HTR-8/SVneo (cell line): ENCODE measurements around the gene SDK2.

Experiments used
- DNase-seq: peaks from one replicate; pipeline ENCODE4 v3.0.0; 2011; ENCODE audit warnings: low spot score, mixed read lengths; ENCODE audit not compliant: insufficient read length
- FAIRE-seq: peaks from 2 replicates; lab custom pipeline; 2011; peaks lifted over from hg19 to GRCh38; lab: Jason Lieb, UNC

SDK2 gene

DNA sequence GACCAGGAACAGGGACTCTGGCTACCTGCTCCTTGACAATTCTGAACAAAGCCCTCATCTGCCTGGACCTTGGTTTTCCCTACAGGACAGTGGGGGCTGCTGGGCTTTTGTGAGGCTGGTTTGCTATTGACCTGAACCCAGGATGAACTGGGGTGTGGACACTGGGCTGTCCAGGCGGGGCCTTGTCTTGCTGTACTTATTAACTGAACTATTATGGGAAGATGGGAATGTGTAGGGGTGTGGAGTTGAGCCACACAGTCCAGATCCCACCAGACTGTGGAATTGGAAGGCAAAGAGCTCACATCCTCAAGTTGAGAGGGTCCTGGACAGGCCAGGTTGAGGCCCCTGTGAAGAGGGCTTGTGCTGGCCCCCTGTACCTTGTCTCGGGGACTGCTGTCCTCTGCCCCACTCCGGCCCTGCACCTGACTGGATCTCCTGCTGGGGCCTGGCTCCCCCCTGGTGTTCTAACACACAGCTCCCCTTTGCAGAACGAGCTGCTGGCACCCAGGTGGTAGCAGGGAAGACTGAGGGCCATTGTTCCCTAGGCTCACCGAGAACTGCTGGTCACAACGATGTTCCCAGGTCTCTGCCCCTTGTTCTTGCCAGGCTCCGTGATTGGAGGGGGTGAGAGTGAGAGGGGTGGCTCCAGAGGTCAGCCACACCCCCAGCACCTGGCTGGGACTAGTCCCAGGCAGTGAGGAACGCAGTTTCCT lies 280.6 kb downstream of the SDK2 start:
- FAIRE-seq (no peak), DNase-seq (no peak)

- FAIRE-seq (no peak), DNase-seq (no peak)
These were observed 281.5 kb downstream of the SDK2 start for GRCh38 chr17:73362697-73363096.

DNA sequence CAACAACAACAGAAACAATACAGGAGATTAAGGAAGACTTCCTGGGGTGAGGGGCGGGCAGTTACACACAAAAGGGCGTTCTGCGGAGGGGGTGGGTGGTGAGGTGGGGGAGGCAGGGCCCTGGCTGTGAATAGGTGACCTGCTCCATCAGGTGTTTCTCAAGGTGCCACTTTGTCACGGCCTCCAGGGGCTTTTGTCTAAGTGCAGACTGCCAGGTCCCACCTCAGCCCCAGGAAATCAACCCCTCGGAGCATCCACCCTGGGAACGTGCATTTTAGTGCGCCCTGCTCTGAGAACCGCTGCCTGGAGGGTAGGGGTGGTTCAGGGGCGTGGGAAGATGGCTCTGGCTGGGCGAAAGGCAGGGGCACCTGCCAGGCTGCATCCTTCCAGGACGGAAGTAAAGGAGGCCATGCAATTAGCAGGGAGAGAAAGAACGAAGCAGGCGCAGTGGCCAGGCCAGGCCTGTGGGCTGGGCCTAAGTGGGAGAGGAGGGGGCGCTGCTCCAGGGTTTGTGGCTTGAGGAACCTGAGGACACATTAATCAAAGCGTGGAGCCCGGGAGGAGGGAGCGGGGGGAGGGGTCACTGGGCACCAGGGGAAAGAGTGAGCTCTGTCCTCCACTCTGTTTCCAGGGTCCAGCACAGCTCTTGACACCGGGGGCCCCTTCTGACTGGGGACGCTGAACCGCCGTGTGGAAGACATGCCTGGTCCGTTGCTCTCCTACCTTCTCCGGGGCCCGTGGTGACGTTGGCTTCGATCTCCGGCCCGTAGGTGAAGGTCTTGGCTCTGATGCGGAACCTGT lies 283.1 kb downstream of the SDK2 start:
- DNase-seq, result no peak
- no peak for FAIRE-seq

GRCh38 chr17:73359987-73360410 lies 284.2 kb downstream of the SDK2 start:
- DNase-seq (no peak), FAIRE-seq (no peak)

DNA sequence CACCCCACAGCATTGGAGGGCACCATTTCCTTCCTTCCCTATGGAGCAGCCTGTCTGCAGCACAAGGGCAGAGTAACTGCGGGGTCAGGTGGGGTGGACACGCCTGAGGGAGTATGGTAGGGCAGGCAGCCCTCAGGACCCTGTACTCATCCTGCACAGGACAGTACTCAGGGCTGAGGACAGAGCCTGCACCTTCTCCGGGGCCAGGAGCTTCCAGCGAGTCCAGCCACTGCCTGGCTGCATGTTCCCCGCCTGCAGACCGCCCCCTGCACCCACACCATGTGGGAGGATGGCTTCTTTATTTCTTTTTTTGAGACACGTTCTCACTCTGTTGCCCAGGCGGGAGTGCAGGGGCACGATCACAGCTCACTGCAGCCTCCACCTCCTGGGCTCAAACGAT lies 284.9 kb downstream of the SDK2 start:
- FAIRE-seq (no peak), DNase-seq (no peak)

DNA sequence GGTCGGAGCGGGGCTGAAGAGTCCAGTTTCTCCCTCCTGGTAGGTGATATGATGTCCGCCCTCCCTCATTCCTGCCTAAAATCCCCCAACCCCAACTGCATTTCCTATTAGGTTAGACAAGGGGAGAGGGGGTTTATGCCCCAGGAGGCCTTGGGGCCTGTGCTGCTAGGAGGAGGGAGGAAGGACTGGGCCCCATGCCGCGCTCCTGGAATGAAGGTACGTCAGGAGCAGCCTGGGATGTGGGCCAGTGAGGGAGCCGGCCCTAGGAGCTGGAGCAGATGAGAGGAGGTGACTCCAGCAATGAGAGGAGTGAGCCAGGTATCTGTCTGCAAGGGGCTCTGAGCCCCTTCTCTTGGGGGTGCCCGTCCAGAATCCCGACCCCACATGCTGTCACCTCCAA lies 285.6 kb downstream of the SDK2 start:
- no peak for FAIRE-seq
- DNase-seq, result no peak

DNA sequence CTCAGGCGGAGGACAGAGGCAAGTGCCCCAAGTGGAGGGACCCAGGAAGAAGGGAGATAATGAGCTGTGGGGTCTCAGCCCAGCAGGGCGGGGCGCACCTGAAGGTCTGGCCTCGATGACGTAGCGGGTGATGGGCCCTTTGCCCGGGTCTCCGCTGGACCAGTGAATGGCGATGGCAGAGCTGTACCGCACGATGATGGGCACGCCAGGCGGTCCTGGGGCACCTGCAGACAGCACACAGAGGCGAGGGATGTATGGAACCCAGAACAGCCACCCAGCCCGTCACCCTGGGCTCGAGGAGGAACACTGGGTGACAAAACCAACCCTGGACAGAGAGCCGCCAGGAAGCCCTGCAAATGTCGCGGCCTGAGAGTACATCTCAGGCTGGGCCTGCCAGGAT lies 286.3 kb downstream of the SDK2 start:
- no peak for DNase-seq
- no peak for FAIRE-seq

- no peak for FAIRE-seq
- no peak for DNase-seq
These were observed 286.9 kb downstream of the SDK2 start for GRCh38 chr17:73357318-73357717.

DNA sequence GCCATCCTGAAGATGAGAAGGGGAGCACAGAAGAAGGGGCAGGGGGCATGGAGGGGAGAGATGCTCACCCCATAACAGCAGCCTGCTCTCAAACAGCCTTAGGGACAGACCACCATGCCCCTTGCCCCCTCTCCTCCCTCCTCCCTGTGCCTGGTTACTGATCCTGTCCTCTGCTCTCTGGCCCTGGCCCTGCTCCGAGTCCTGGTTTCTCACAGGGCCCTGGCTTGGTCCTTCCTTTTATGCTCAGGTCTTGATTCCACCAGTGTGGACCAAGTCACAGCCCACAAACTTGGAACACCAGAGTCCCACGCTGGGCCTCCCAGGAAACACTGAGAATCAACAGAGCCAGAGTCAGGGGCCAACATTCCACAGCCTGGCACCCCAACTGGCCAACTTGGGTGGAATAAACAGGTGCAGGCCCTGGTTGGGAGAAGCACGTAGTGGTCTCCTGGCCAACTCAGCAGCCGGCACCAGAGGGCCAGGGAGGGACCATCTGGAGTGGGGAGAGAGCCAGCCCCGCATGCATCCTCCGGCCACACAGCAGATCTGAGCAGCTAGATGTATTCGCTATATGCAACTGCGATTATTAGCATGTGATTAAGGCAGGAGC lies 287.6 kb downstream of the SDK2 start:
- FAIRE-seq (no peak), DNase-seq (no peak)

- FAIRE-seq (no peak), DNase-seq (no peak)
These were observed 289.6 kb downstream of the SDK2 start for GRCh38 chr17:73354423-73355284.

- FAIRE-seq, result no peak
- no peak for DNase-seq
These were observed 292.0 kb downstream of the SDK2 start for GRCh38 chr17:73352261-73352660.

DNA sequence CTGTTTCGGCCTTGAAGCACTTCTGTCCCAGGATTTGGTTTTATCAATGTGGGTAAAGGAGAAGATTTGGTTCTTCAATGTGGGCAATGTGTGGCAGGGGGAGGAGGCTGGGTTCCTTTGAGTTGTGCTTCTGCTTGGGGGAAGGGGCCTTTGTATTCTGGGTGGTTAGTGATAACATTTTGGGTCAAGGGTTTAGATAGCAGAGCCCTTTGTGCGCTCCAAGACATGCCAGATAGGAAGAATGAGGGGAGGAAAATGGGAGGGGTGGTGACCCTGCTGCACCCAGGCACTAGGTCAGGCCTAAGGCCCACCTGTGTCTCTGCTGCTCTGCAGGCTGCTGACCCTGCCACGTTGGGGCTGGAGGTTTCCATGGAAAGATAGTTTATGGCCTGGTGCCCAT lies 292.5 kb downstream of the SDK2 start:
- DNase-seq (no peak), FAIRE-seq (no peak)

GRCh38 chr17:73350864-73351263 lies 293.4 kb downstream of the SDK2 start:
- FAIRE-seq (no peak), DNase-seq (no peak)

DNA sequence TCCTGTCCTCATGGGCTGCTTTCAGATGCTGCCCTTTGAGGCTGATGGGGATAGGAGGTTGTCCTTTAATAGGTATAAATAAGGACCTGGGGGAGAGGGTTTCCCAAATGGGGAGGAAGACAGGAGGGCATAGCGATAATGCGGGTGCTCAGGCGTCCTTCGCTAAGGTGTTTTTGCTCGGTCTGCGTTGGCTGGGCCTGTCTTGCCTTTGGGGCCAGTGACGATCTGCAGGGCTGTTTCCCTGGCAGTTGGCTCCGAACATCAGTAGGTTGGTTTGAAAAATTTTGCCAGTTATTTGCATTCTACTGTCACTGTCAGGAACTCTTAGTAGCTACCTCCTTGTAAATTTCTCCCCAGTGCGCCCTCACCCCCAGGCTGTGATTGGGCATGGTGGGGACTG lies 294.6 kb downstream of the SDK2 start:
- DNase-seq, result no peak
- FAIRE-seq, result no peak

DNA sequence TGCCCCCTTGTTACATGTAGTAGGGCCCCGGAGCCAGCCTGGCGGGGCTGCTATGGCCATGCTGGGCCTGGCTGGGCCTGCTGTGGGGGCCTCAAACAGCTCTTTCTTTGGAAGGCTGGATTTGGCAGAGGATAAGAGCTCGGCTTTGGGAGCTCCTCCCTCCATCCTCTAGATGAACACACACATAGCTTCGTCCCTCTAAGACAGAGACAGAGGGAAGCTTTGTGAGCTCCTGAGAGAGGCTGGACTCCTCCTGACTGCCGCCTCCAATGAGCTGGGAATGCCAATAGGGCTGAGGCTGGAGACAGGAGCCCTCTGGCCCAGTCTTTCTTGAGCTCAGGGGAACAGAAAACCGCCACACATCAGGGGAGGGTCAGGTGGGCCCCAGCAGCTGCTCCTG lies 295.1 kb downstream of the SDK2 start:
- FAIRE-seq (no peak), DNase-seq (no peak)

GRCh38 chr17:73348829-73349095 lies 295.5 kb downstream of the SDK2 start:
- FAIRE-seq (no peak), DNase-seq (no peak)

DNA sequence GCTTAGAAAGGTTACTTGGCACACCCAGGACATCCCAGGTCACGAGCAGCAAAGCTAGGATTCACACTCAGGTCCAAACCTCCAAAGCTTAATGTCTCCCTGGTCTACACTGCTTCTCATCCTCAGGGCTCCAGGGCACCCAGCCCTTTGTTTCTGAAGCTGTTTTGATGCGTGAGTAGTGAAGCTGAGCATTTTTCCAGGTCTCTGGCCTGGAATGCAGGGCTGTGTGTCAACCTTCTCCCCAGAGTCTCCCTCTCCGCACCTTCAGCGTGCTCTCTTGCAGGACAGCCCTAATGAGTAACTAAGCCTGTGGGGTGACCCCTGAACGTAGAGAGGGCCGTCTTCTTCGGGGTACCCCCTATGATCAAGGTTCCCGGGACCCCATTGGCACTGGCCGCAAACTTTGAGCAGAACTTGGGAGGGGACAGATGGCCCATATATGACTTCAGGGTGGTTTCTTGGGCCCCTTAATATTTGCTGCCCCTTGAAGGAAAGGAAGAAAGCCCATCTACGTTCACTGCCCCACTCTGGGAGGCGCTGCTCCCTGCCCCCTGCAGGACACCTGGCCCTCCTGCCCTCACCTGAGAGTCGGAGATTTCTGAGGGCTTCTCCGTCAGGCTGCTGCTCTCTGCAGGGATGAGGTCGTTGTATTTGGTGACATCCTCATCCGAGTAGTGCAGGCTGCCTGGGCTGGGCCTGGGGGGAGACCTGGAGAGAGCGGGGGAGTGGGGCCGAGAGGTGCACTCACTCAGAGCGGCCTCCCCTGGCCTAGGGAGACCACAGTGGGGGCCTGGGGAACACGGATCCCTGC lies 296.0 kb downstream of the SDK2 start:
- DNase-seq (no peak), FAIRE-seq (no peak)

GRCh38 chr17:73347351-73347750 lies 296.9 kb downstream of the SDK2 start:
- FAIRE-seq (no peak), DNase-seq (no peak)

DNA sequence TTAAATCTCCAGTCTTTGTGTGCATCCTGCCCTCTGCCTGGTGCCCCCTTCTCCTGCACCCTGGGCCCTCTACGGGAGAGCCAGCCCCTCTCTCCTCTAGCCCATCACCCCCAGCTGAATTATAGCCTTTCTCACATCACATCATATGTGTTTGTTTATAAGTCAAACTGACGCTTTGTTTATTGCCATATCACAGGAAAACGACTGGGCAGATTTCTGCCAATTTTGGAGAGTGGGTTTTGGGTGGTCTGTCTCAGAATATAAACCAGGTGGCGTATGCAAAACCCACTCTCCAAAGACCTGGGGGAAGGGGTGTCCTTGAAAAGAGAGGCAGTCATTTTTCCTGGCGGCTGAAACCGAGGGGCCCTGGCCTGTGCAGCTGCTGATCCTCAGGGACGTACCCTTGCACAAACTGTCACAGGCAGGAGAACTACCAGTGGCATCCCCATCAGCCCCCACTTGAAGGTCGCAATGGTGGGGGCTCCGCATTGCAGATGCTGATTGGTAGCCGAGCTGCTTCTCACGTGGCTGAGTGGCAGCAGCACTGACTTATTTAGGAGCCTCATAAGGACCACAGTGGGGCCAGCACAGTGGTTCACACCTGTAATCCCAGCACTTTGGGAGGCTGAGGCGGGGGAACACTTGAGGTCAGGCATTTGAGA lies 297.6 kb downstream of the SDK2 start:
- FAIRE-seq, result no peak
- DNase-seq, result no peak
